GM21529 (cell line): ENCODE measurements around the gene GAS6.

Experiments
- ATAC-seq: cut with Tn5 transposase; IDR thresholded peaks from one replicate; pipeline ENCODE4 v1.9.1; 2021; ENCODE audit not compliant: unreplicated experiment

The GAS6 gene

GRCh38 chr13:113888701-113889330 is 24.9 kb upstream of the GAS6 start:
- no peak for ATAC-seq

- ATAC-seq = no peak
Measured at GRCh38 chr13:113887700-113888201, 23.9 kb upstream of the GAS6 start.

DNA sequence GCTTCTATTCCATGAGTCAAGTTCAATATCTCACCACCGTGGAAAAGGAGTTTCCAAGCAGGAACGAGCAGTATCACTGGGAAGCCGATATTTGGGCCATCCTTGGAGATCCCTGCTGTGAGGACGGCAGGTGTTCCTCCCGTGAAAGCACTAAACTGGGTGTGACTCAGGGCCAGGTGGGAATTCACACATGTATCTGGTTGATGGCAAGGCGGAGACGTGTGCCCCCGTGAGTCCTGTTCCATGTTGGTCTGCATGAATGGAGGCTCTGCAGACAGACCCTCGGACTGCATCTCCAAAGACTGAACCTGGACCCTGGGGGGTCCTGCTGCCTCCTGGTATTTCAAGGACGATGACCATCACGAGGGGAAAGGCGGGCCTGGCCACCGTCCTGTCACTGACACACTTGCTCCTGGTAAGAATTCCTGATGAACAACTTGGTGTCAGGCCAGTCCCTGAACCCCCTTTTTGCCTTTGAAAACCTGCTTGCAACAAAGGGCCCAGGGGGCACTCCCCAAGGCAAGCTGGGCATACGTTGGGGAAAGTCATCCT is 22.8 kb upstream of the GAS6 start:
- ATAC-seq = no peak

DNA sequence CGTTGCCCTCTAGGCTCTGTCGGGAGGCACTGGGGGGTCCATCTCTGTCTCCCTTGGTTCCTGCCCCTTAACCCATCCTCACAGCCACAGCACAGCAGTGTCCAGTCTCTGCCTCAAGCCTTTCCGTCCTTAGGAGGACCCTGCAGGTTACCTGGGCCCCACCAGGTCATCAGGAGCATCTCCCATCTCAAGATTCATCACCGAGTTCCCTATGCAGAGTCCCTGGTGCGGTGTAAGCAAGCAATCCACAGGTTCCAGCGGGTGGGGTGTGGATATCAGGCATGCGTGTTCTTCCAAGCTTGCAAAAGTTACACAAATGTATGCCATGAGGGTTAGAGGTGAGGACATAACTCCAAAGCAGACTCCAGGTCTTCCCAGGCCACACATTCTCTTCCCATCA is 20.9 kb upstream of the GAS6 start:
- no peak for ATAC-seq

DNA sequence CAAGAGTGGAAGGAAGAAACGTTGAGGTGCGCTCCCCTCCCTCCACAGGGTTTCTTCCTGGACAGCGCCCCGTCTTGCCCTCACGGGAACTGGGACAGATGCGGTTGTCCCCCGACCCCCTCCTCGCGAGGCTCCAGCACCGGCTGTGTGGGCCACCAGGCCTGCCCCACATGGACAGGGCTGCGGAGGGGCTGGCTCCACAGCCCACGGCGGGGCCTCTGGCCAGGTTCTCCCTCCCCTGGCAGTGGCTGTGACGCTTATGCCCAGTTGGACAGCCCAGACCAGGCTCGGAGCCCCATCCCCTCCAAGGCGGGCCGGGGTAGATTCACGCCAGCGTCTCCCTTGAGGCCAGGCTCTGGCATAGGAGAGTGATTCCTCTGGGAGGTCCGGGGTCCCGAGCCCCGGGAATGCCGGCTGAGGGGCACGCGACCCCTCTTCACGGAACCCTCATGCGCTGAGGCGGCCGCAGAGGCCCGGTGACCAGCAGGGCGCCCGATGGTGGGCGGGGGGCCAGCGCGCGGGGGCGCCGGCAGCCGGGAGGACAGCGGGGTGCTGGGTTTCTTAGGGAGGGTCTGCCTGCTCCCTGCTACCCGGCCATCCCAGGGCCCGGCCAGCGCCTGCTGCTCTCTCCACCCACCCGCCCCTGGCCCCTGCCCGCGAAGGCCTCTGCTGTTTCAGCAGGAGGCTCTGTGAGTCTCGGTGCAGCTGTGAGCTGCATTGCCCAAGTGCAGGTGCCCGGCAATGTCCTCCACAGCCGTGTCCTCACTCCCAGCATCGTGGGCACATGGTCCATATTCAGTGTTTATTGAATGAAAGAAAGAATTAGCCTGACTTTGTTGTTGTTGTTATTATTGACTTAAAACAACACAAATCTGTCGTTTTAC is 20.3 kb upstream of the GAS6 start:
- ATAC-seq = no peak

GRCh38 chr13:113883314-113883811 is 19.5 kb upstream of the GAS6 start:
- ATAC-seq = no peak

DNA sequence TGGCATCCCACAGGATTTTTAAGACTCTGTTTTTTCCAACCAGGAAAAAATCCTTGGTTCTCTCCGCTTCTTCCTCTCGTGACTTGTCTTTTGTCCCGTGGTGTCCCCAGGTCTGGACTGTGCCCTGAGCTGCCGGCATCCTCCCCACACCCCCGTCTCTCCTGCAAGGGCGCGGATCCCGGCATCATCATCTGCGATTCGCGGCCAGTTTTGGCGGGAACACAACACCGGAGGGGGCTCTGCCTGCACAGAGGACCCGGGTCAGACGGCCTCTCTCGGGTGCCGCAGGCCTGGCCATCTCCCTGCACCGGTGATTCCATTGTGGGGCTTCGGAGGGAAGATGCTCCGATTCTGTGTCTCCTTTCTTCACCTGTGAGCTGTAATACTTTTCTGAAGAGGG is 18.8 kb upstream of the GAS6 start:
- no peak for ATAC-seq

- ATAC-seq = no peak
Measured at GRCh38 chr13:113882267-113882630, 18.4 kb upstream of the GAS6 start.

- ATAC-seq = no peak
Measured at GRCh38 chr13:113881614-113882266, 17.9 kb upstream of the GAS6 start.

DNA sequence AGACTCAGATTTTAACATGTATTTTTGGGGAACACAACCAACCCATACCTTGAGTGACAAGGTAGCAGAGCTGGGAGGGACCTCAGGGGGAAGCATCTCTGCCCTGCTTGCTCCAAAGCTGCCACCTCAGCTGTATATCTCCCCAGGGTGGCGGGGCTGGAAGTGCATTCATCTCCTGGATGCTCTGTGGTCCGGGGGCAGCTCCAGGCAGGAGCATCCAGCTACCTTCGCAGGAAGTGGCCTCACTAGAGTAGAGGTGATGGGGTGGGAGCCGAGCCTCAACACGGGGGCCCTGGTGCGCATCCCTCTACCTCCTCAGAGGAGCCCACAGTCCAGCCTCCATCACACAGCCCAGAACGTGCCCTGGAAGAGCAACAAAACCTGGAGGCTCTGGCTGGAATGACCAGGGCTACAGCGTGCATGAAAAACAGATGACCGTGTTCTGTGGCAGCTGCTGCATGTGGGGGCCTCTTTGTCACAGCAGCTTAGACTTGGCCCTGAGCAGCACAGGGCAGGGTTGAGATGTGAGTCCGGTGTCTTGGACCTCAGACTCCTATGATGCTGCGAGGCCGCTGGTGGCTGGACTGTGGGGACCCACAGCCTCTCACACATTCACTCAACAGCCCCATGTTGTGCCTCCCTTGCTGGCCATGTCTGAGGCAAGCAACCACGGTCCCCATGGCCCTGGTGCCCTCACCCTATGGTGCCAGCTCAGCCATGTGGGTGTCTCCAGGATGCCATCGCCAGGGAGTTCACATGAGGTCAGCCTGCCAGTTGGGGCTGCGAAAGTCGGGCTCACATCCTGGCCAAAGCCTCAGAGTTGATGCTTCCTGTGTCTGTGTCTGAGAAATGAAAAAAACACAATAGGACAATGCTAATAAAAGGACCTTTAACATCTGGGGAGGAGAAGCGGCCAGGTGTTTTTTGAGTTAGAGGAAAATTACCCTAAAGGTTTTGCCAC is 17.1 kb upstream of the GAS6 start:
- no peak for ATAC-seq

DNA sequence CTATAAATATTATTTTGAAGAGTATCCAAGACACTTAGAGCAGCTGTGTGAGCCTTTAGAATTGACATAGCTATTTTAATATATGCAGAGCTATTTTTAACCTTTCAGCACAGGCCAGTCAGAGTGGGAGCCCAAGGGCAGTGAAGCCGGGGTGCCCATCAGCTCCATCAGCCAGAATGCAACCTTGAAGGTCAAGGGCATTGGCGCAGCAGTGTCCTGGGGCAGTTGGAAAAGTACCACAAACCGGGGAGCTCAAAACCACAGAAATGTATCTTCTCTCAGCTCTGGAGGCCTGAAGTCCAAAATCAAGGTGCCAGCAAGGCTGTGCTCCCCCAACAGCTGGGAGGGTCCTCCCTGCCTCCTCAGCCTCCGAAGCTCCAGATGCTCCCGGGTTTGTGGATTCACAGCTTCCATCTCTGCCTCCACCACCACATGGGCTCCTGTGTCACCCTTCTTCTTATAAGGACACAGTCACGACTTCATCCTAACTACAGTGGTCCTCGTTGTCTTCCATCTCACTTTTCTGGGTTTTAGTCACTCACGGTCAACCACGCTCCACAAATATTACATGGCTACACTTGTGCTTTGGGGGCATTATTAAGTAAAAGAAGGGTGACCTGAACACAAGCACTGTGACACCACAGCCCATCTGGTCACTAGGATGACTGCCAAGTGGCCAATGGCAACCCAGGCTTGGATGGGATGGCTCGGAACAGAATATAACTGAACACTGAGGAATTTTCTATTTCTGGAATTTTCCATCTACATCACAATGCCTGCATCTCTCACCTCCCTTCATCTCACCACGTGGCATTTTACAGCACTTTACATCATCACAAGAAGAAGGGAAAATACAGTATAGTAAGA is 15.9 kb upstream of the GAS6 start:
- no peak for ATAC-seq

- ATAC-seq = no peak
Measured at GRCh38 chr13:113879017-113879416, 15.1 kb upstream of the GAS6 start.

GRCh38 chr13:113877149-113877990 is 13.5 kb upstream of the GAS6 start:
- no peak for ATAC-seq

DNA sequence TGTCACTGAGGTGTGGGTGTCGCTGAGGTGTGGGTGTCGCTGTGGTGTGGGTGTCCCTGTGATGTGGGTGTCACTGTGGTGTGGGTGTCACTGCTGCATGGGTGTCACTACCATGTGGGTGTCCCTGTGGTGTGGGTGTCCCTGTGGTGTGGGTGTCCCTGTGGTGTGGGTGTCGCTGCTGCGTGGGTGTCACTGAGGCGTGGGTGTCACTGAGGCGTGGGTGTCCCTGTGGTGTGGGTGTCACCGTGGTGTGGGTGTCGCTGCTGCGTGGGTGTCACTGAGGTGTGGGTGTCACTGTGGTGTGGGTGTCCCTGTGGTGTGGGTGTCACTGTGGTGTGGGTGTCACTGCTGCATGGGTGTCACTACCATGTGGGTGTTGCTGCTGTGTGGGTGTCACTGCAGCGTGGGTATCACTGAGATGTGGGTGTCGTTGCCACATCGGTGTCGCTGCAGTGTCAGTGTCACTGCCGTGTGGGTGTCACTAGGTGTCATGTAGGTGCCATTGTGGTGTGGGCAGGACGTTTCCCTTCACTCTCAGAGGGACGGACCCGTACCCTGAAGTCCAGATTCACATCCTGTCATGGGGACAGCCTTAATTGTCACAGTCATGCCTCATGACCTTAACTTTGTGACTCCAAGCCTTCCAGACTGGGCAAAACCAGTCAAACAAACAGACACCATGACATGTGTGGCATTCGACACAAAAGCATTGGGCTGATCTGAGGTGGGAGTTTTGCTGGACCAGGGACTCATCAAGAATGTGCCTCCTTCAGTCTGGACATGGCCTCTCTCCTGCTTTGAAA is 12.7 kb upstream of the GAS6 start:
- no peak for ATAC-seq

DNA sequence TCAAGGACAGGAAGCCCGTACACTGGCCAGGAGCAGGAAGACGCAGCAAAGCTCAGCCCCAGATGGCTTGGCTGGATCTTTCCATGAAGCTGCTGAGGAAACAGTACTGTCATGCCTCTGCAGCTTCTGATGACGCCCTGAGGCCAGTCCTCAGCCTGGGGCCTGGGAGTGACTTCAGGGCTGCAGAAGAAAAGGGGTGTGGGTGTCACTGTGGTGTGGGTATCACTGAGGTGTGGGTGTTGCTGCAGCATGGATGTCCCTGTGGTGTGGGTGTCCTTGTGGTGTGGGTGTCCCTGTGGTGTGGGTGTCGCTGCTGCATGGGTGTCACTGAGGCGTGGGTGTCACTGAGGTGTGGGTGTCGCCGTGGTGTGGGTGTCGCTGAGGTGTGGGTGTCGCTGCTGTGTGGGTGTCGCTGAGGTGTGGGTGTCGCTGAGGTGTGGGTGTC is 12.0 kb upstream of the GAS6 start:
- no peak for ATAC-seq

DNA sequence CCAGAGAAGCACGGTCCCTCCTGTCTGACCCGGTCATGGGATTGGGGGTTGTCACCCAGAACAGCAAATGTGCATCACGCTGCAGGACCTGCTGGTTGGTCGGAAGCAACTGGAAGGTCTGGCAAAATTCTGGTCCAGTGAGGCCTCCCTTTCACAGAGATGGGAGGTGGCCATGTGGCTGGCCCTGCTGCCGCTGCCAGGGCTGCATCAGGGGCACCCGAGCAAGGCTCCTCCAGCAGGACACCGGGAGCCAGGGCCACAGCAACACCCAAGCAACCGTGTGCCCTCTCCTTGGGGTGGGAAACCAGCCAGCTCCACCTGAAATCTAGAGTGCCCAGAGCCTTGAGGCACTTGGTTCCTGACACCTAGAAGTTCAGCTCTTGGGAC is 11.5 kb upstream of the GAS6 start:
- no peak for ATAC-seq

GRCh38 chr13:113874579-113875428 is 10.9 kb upstream of the GAS6 start:
- no peak for ATAC-seq
